GM23338 (cell line): Measurements from ENCODE around the gene LRMDA. TPM values are rescaled to one million over a fixed set of nuclear protein-coding genes. Genes with fewer than 3 reads are reported as not detected.

Experiments
- ATAC-seq: fragments of 200-7000 bp; cut with Tn5 transposase; 3 replicates; pipeline ENCODE4 v1.9.1; 2020
- DNase-seq: peaks from one replicate; pipeline ENCODE4 v3.0.0-alpha.2; 2015; ENCODE audit warnings: low spot score
- H2AFZ ChIP-seq: fragments of 200-600 bp; sonication (generic); 2 replicates; pipeline ENCODE4 v1.8.0; 2016; ENCODE audit warnings: antibody characterized with exemption, mild to moderate bottlenecking, moderate library complexity
- H3F3A ChIP-seq: fragments of 200-600 bp; sonication (generic); replicated peaks from 2 replicates; pipeline ENCODE4 v1.8.0; 2017; ENCODE audit warnings: antibody characterized with exemption, mixed run types, low read depth
- H3K27ac ChIP-seq: fragments of 200-600 bp; sonication (generic); 2 replicates; pipeline ENCODE4 v1.6.1; 2016; ENCODE audit warnings: low read depth
- H3K27me3 ChIP-seq: fragments of 200-600 bp; sonication (generic); 2 replicates; pipeline ENCODE4 v1.8.0; 2016; ENCODE audit warnings: mild to moderate bottlenecking, mixed run types, moderate library complexity; ENCODE audit not compliant: insufficient read depth
- H3K36me3 ChIP-seq: fragments of 200-600 bp; sonication (generic); 2 replicates; pipeline ENCODE4 v1.8.0; 2016; ENCODE audit warnings: mild to moderate bottlenecking; ENCODE audit not compliant: insufficient read depth
- H3K4me1 ChIP-seq: fragments of 200-600 bp; sonication (generic); 2 replicates; pipeline ENCODE4 v1.8.0; 2016; ENCODE audit warnings: mild to moderate bottlenecking, moderate library complexity; ENCODE audit not compliant: insufficient read depth
- H3K4me2 ChIP-seq: fragments of 200-600 bp; sonication (generic); 2 replicates; pipeline ENCODE4 v1.7.1; 2017; ENCODE audit warnings: mixed run types
- H3K4me3 ChIP-seq: fragments of 200-600 bp; sonication (generic); 2 replicates; pipeline ENCODE4 v1.6.1; 2016; ENCODE audit warnings: mixed run types
- H3K79me2 ChIP-seq: fragments of 200-600 bp; sonication (generic); replicated peaks from 2 replicates; pipeline ENCODE4 v1.8.0; 2017; ENCODE audit warnings: mild to moderate bottlenecking; ENCODE audit not compliant: insufficient read depth
- H3K9me2 ChIP-seq: fragments of 200-600 bp; sonication (generic); 2 replicates; pipeline ENCODE4 v1.8.0; 2017; ENCODE audit not compliant: insufficient read depth
- H4K20me1 ChIP-seq: fragments of 200-600 bp; sonication (generic); replicated peaks from 2 replicates; pipeline ENCODE4 v1.8.0; 2017; ENCODE audit warnings: mild to moderate bottlenecking; ENCODE audit not compliant: insufficient read depth
- H3K27ac Mint-ChIP-seq: 2 replicates; pipeline ENCODE4 v1.8.0; 2020; ENCODE audit warnings: inconsistent platforms, mild to moderate bottlenecking, moderate library complexity, mixed read lengths
- H3K27me3 Mint-ChIP-seq: 3 replicates; pipeline ENCODE4 v1.8.0; 2022; ENCODE audit warnings: low read depth, mild to moderate bottlenecking, moderate library complexity, mixed read lengths, inconsistent platforms; ENCODE audit not compliant: insufficient read depth, poor library complexity
- H3K36me3 Mint-ChIP-seq: 3 replicates; pipeline ENCODE4 v1.8.0; 2021; ENCODE audit warnings: low read depth, mild to moderate bottlenecking, inconsistent platforms, moderate library complexity, mixed read lengths
- H3K4me1 Mint-ChIP-seq: 3 replicates; pipeline ENCODE4 v1.8.0; 2020; ENCODE audit warnings: mild to moderate bottlenecking, inconsistent platforms, mixed read lengths
- H3K4me3 Mint-ChIP-seq: 3 replicates; pipeline ENCODE4 v1.8.0; 2021; ENCODE audit warnings: moderate library complexity, mild to moderate bottlenecking, inconsistent platforms, mixed read lengths
- H3K9me3 Mint-ChIP-seq: 3 replicates; pipeline ENCODE4 v1.8.0; 2020; ENCODE audit warnings: moderate library complexity, mild to moderate bottlenecking, inconsistent platforms, mixed read lengths
- CREB1 ChIP-seq: fragments of 250-450 bp; sonication (Bioruptor Pico); IDR thresholded peaks from 2 replicates; pipeline ENCODE4 v1.5.0; 2020; ENCODE audit warnings: low read depth, mild to moderate bottlenecking, moderate library complexity
- CTCF ChIP-seq, 2 experiments: fragments of 200-600 bp in 1 of 2; sonication (generic) in 1 of 2; conservative IDR thresholded peaks; 2 replicates each; pipeline versions ENCODE4 v1.5.1 to v1.6.1; 2016 to 2017; ENCODE audit warnings: antibody characterized with exemption in 2 of 2, low read depth in 2 of 2, mild to moderate bottlenecking in 2 of 2, moderate library complexity in 1 of 2
- EZH2phosphoT487 ChIP-seq: fragments of 200-600 bp; sonication (generic); IDR thresholded peaks from one replicate; pipeline ENCODE4 v1.8.1; 2018; ENCODE audit warnings: antibody characterized with exemption; ENCODE audit not compliant: unreplicated experiment
- ZNF114 ChIP-seq: fragments of 250-450 bp; sonication (Bioruptor Pico); IDR thresholded peaks from 2 replicates; pipeline ENCODE4 v1.5.0; 2020; ENCODE audit warnings: mild to moderate bottlenecking, moderate library complexity
- polyA plus RNA-seq: library from polyadenylated mRNA; unstranded; fragments of >200 nt; fragmentation: Nextera tagmentation; extraction: Ambion mirVana; gene quantifications from 2 replicates; pipeline ENCODE4 v1.2.1, GENCODE V29; 2016
- total RNA-seq: library from RNA; depleted of rRNA; stranded (reverse); fragments of >200 nt; shearing (Covaris generic); gene quantifications from 2 replicates; pipeline ENCODE4 v1.2.3, GENCODE V29; 2014
- TF ChIP-seq, protein P1 (sequence below): fragments of 250-450 bp; sonication (Bioruptor Pico); IDR thresholded peaks from 2 replicates; pipeline ENCODE4 v1.5.0; 2020; ENCODE audit warnings: mild to moderate bottlenecking, moderate library complexity
- TF ChIP-seq, protein P2 (sequence below): IDR thresholded peaks from 2 replicates; pipeline ENCODE4 v1.6.1; 2016; ENCODE audit warnings: antibody characterized with exemption

LRMDA gene
- total and polyA plus RNA-seq, 2 experiments from 2014 or later: 0.90 to 1.8 TPM

DNA sequence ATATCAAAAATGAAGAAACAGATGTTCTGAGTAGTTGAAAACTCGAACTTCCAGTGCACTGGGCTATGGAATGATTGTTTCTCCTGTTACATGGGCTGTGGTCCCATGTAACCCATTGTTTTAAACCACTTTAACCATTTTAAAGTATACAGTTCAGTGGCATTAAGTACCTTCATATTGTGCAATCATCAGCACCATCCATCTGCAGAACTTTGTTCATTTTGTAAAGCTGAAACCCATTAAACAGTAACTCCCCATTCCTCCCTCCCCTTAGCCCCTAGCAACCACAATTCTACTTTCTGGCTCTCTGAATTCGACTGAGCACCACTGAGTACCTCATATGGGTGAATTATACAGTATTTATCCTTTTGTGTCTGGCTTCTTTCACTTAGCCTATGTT, 217.4 kb downstream of the LRMDA start (continued):
- TF ChIP-seq, protein P1, sequence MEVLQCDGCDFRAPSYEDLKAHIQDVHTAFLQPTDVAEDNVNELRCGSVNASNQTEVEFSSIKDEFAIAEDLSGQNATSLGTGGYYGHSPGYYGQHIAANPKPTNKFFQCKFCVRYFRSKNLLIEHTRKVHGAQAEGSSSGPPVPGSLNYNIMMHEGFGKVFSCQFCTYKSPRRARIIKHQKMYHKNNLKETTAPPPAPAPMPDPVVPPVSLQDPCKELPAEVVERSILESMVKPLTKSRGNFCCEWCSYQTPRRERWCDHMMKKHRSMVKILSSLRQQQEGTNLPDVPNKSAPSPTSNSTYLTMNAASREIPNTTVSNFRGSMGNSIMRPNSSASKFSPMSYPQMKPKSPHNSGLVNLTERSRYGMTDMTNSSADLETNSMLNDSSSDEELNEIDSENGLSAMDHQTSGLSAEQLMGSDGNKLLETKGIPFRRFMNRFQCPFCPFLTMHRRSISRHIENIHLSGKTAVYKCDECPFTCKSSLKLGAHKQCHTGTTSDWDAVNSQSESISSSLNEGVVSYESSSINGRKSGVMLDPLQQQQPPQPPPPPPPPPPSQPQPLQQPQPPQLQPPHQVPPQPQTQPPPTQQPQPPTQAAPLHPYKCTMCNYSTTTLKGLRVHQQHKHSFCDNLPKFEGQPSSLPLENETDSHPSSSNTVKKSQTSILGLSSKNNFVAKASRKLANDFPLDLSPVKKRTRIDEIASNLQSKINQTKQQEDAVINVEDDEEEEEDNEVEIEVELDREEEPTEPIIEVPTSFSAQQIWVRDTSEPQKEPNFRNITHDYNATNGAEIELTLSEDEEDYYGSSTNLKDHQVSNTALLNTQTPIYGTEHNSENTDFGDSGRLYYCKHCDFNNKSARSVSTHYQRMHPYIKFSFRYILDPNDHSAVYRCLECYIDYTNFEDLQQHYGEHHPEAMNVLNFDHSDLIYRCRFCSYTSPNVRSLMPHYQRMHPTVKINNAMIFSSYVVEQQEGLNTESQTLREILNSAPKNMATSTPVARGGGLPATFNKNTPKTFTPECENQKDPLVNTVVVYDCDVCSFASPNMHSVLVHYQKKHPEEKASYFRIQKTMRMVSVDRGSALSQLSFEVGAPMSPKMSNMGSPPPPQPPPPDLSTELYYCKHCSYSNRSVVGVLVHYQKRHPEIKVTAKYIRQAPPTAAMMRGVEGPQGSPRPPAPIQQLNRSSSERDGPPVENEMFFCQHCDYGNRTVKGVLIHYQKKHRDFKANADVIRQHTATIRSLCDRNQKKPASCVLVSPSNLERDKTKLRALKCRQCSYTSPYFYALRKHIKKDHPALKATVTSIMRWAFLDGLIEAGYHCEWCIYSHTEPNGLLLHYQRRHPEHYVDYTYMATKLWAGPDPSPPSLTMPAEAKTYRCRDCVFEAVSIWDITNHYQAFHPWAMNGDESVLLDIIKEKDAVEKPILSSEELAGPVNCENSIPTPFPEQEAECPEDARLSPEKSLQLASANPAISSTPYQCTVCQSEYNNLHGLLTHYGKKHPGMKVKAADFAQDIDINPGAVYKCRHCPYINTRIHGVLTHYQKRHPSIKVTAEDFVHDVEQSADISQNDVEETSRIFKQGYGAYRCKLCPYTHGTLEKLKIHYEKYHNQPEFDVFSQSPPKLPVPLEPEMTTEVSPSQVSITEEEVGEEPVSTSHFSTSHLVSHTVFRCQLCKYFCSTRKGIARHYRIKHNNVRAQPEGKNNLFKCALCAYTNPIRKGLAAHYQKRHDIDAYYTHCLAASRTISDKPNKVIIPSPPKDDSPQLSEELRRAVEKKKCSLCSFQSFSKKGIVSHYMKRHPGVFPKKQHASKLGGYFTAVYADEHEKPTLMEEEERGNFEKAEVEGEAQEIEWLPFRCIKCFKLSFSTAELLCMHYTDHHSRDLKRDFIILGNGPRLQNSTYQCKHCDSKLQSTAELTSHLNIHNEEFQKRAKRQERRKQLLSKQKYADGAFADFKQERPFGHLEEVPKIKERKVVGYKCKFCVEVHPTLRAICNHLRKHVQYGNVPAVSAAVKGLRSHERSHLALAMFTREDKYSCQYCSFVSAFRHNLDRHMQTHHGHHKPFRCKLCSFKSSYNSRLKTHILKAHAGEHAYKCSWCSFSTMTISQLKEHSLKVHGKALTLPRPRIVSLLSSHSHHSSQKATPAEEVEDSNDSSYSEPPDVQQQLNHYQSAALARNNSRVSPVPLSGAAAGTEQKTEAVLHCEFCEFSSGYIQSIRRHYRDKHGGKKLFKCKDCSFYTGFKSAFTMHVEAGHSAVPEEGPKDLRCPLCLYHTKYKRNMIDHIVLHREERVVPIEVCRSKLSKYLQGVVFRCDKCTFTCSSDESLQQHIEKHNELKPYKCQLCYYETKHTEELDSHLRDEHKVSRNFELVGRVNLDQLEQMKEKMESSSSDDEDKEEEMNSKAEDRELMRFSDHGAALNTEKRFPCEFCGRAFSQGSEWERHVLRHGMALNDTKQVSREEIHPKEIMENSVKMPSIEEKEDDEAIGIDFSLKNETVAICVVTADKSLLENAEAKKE (CRISPR knock-in tag): no peak
- TF ChIP-seq, protein P2, sequence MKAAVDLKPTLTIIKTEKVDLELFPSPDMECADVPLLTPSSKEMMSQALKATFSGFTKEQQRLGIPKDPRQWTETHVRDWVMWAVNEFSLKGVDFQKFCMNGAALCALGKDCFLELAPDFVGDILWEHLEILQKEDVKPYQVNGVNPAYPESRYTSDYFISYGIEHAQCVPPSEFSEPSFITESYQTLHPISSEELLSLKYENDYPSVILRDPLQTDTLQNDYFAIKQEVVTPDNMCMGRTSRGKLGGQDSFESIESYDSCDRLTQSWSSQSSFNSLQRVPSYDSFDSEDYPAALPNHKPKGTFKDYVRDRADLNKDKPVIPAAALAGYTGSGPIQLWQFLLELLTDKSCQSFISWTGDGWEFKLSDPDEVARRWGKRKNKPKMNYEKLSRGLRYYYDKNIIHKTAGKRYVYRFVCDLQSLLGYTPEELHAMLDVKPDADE: no peak
- TF ChIP-seq CTCF (conservative IDR thresholded peaks at IDR 0.05; ENCODE audit: low read depth in 2 of 2) (no peak), CREB1 (no peak), EZH2phosphoT487 (no peak)

DNA sequence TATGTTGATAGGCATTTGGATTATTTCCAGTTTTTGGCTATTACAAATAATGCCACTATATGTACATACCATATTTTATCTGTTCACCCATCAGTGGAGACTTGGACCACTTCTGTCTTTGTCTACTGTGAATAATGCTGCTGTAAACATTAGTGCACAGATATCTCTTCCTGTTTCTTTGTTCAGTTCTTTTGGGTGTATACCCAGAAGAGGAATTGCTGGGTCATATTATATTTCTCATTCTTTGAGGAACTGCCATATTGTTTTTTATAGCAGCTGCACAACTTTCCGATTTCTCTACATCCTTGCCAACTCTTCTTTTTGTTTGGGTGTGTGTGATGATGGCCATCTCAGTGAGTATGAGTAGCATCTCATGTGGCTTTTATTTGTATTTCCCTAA, 218.0 kb downstream of the LRMDA start:
- no peak for DNase-seq
- Histone ChIP-seq H3K27ac (no peak overlapping the region), H3K9me2 (no peaks in the 10 kb centered on the region), H3K36me3 (no peaks in the 10 kb centered on the region), H3K4me2 (no peak overlapping the region), H3K27me3 (0 out of 2 replicates have a peak, but pooled peaks cover 3% of the 10 kb centered on the region), H3K4me1 (no peaks in the 10 kb centered on the region), H3F3A (no peaks in the 10 kb centered on the region), H3K4me3 (no peak overlapping the region), H4K20me1 (no peaks in the 10 kb centered on the region), H2AFZ (no peak overlapping the region), H3K79me2 (no peaks in the 10 kb centered on the region)
- Mint-ChIP-seq H3K27ac (no peak overlapping the region), H3K36me3 (no peaks in the 10 kb centered on the region), H3K27me3 (peaks cover 7% of the 10 kb centered on the region), H3K9me3 (no peaks in the 10 kb centered on the region), H3K4me3 (no peak overlapping the region), H3K4me1 (no peaks in the 10 kb centered on the region; the same call in 2 of the 3 replicates)
- ATAC-seq: no peak
- TF ChIP-seq CREB1: no peak
- TF ChIP-seq ZNF114 (CRISPR knock-in tag): no peak
